PC-3 (cell line): ENCODE results near the gene TRIM66. TPM values are rescaled to one million over a fixed set of nuclear protein-coding genes. Genes with fewer than 3 reads are reported as not detected.

Experiments
- ATAC-seq: fragments of 200-7000 bp; cut with Tn5 transposase; 2 replicates; pipeline ENCODE4 v1.9.1; 2020; ENCODE audit warnings: mild to moderate bottlenecking, moderate library complexity
- BruUV-seq: library from RNA; stranded (reverse); fragments of 400-500 nt; replicated peaks from 2 replicates; lab custom pipeline; 2021; lab: Mats Ljungman, UMichigan
- CTCF ChIA-PET: fragments of 300-600 bp; sonication (Branson Sonifier 250); formaldehyde crosslinking; loops from one replicate; lab custom pipeline; 2022; ENCODE audit warnings: antibody characterized with exemption; lab: Charles Lee
- POLR2A ChIA-PET: fragments of 300-600 bp; sonication (Branson Sonifier 250); formaldehyde crosslinking; loops from one replicate; lab custom pipeline; 2022; ENCODE audit warnings: antibody characterized with exemption; ENCODE audit not compliant: unreplicated experiment; lab: Charles Lee
- DNase-seq: peaks from one replicate; pipeline ENCODE4 v3.0.0-alpha.2; 2015
- H2AFZ ChIP-seq: fragments of 300-600 bp; sonication (generic); 2 replicates; pipeline ENCODE4 v1.6.0; 2016; ENCODE audit warnings: antibody characterized with exemption, low read length
- H3F3A ChIP-seq: fragments of 300-600 bp; sonication (generic); one replicate; pipeline ENCODE4 v1.6.0; 2017; ENCODE audit warnings: antibody characterized with exemption, low read length, control low read depth, mild to moderate bottlenecking; ENCODE audit not compliant: unreplicated experiment
- H3K27ac ChIP-seq: fragments of 300-600 bp; sonication (generic); 2 replicates; pipeline ENCODE4 v1.5.1; 2016; ENCODE audit warnings: mild to moderate bottlenecking, low read length
- H3K27me3 ChIP-seq: fragments of 300-600 bp; sonication (generic); 2 replicates; pipeline ENCODE4 v1.6.1; 2016; ENCODE audit warnings: low read length, mixed read lengths
- H3K36me3 ChIP-seq: fragments of 300-600 bp; sonication (generic); 2 replicates; pipeline ENCODE4 v1.6.1; 2016; ENCODE audit warnings: low read depth, mixed run types, low read length, mixed read lengths
- H3K4me1 ChIP-seq: fragments of 300-600 bp; sonication (generic); 2 replicates; pipeline ENCODE4 v1.5.1; 2016; ENCODE audit warnings: low read length; ENCODE audit not compliant: insufficient read depth
- H3K4me2 ChIP-seq: fragments of 300-600 bp; sonication (generic); 2 replicates; pipeline ENCODE4 v1.6.0; 2016; ENCODE audit warnings: low read length
- H3K4me3 ChIP-seq: fragments of 300-600 bp; sonication (generic); 2 replicates; pipeline ENCODE4 v1.5.1; 2016; ENCODE audit warnings: mild to moderate bottlenecking, low read length, mixed read lengths
- H3K79me2 ChIP-seq: fragments of 300-600 bp; sonication (generic); 2 replicates; pipeline ENCODE4 v1.6.1; 2017; ENCODE audit warnings: low read length, mixed read lengths
- H3K9ac ChIP-seq: fragments of 300-600 bp; sonication (generic); 2 replicates; pipeline ENCODE4 v1.6.0; 2016; ENCODE audit warnings: mild to moderate bottlenecking, low read length
- H3K9me2 ChIP-seq: fragments of 300-600 bp; sonication (generic); replicated peaks from 2 replicates; pipeline ENCODE4 v1.6.1; 2016; ENCODE audit warnings: mixed run types, low read length, mixed read lengths
- H3K9me3 ChIP-seq: fragments of 300-600 bp; sonication (generic); 2 replicates; pipeline ENCODE4 v1.6.1; 2016; ENCODE audit warnings: low read length, mixed read lengths
- H4K20me1 ChIP-seq: fragments of 300-600 bp; sonication (generic); 2 replicates; pipeline ENCODE4 v1.6.1; 2016; ENCODE audit warnings: low read length, mixed read lengths
- CTCF ChIP-seq: fragments of 300-600 bp; sonication (generic); conservative IDR thresholded peaks from 2 replicates; pipeline ENCODE4 v1.5.1; 2017; ENCODE audit warnings: antibody characterized with exemption, low read depth, mild to moderate bottlenecking, low read length
- EZH2 ChIP-seq: fragments of 300-600 bp; sonication (generic); IDR thresholded peaks from one replicate; pipeline ENCODE4 v1.6.1; 2017; ENCODE audit warnings: antibody characterized with exemption, mild to moderate bottlenecking, low read length; ENCODE audit not compliant: unreplicated experiment
- EZH2phosphoT487 ChIP-seq: fragments of 300-600 bp; sonication (generic); IDR thresholded peaks from 2 replicates; pipeline ENCODE4 v1.6.1; 2018; ENCODE audit warnings: mild to moderate bottlenecking, antibody characterized with exemption, low read length, borderline replicate concordance
- intact Hi-C: fragments of 100-400 bp; cut with micrococcal nuclease; formaldehyde crosslinking; loops from 2 replicates; pipeline ENCODE4 v1.9.0; 2023
- total RNA-seq: library from RNA; depleted of rRNA; stranded (reverse); fragments of >200 nt; gene quantifications from 2 replicates; pipeline ENCODE4 v1.2.3, GENCODE V29; 2014

Gene TRIM66
- total RNA-seq, 1 experiment from 2014 or later: 5.5 TPM

DNA sequence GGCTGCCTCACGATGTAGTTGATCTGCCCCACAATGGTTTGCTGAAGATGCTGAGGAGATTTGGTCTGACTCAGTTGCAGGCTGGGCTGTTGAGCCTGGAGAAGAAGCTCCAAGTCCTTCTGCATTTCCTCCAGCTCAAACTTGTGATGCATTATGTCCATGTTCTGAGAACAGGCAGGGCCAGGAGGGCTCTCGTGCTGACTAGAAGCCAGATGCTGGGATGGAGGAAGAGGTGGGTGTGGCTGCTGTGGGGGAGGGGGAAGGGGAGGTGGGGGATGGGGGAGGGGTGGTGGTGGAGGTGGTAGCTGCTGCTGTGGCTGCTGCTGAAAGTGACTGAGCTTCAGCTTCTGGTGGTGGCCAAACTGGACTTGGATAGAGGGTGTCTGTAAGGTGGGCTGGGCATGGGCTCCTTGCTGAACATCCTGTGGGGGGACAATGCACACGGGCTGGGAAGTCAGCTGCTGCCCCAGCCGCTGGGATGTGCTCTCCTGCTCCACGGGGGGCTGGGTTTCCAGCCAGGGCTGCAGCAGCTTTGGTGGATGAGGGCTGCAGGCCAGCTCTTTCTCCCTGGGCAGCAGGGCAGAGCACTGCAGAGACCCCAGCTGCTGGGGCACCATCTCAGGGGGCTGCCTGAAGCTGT is 42.1 kb downstream of the TRIM66 start:
- Histone ChIP-seq H3K9ac (no peak overlapping the region), H3K9me2 (no peaks in the 10 kb centered on the region), H3K9me3 (no peaks in the 10 kb centered on the region), H3K4me2 (no peak overlapping the region), H3F3A (no peaks in the 10 kb centered on the region), H3K36me3 (peaks cover 14% of the 10 kb centered on the region), H3K27ac (no peak overlapping the region), H2AFZ (no peak overlapping the region), H3K27me3 (no peaks in the 10 kb centered on the region), H3K4me3 (no peak overlapping the region), H3K4me1 (no peaks in the 10 kb centered on the region), H4K20me1 (no peaks in the 10 kb centered on the region), H3K79me2 (no peaks in the 10 kb centered on the region)
- DNase-seq (no peak), ATAC-seq (no peak)
- ChIA-PET CTCF (no interaction called here), POLR2A (no interaction called here)
- intact Hi-C loops: no loop called here
- TF ChIP-seq EZH2phosphoT487 (no peak), EZH2 (no peak), CTCF (no peak)
- no TSS peak for BruUV-seq

DNA sequence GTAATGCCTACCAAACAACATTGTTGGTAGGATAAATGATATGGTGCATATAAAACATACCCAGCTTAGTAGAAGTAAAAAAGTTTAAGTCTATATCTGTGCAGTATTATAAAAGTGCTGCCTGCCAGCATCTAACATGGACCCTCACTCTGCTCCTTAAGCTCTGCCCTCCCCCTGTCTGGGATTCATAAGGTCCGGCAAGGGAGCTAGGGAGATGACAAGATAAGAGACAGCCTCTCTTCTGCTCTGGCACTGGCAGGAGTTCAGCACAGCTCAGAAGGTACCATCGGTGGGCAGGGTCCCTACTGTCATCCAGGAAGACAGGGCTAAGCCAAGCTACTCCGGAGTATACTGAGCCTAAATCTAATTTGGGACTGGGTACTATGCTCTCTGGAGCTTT is 42.8 kb downstream of the TRIM66 start:
- no TSS peak for BruUV-seq
- ChIA-PET CTCF (no interaction called here), POLR2A (no interaction called here)
- intact Hi-C loops: no loop called here
- Histone ChIP-seq H3K9ac (no peak overlapping the region), H3K9me2 (no peaks in the 10 kb centered on the region), H3K4me1 (no peaks in the 10 kb centered on the region), H3K27me3 (no peaks in the 10 kb centered on the region), H3K36me3 (peaks cover 9% of the 10 kb centered on the region), H3F3A (no peaks in the 10 kb centered on the region), H3K79me2 (no peaks in the 10 kb centered on the region), H3K9me3 (no peaks in the 10 kb centered on the region), H3K4me3 (no peak overlapping the region), H4K20me1 (no peaks in the 10 kb centered on the region), H3K27ac (no peak overlapping the region), H3K4me2 (no peak overlapping the region), H2AFZ (no peak overlapping the region)
- no peak for DNase-seq
- ATAC-seq: no peak
- no peak for TF ChIP-seq EZH2
- no peak for TF ChIP-seq EZH2phosphoT487
- no peak for TF ChIP-seq CTCF

DNA sequence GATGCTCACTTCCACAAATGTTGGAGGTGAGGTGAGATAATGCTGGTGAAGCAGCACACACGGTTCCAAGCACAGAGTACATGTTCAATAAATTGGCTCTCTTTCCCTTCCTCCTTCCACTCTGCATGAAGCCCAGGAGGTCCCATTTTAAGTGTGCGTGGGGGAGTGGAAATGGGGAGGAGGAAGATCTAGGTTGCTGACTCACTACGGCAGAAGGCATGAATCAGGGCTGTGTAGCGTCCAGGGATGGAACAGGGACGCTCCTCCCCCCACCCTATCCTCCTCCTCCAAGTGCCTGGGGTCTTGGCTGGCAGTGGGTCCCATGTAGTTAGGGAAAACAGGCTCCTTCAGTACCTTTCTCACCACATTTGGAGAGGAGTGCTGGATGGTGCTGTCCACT is 44.2 kb downstream of the TRIM66 start:
- DNase-seq (no peak), ATAC-seq (no peak)
- intact Hi-C loops: no loop called here
- peaks cover 5% of the 10 kb centered on the region for H3K36me3 ChIP-seq
- POLR2A ChIA-PET: no interaction called here
- H2AFZ ChIP-seq: no peak overlapping the region
- H3K4me1 ChIP-seq: no peaks in the 10 kb centered on the region
- H3K9me3 ChIP-seq: no peaks in the 10 kb centered on the region
- no peak overlapping the region for H3K27ac ChIP-seq
- TF ChIP-seq CTCF (no peak), EZH2phosphoT487 (no peak), EZH2 (no peak)
- no peak overlapping the region for H3K4me3 ChIP-seq
- H3K9ac ChIP-seq: no peak overlapping the region
- no peaks in the 10 kb centered on the region for H3K9me2 ChIP-seq
- CTCF ChIA-PET: no interaction called here
- H4K20me1 ChIP-seq: no peaks in the 10 kb centered on the region
- H3F3A ChIP-seq: no peaks in the 10 kb centered on the region
- no TSS peak for BruUV-seq
- no peaks in the 10 kb centered on the region for H3K27me3 ChIP-seq
- H3K79me2 ChIP-seq: no peaks in the 10 kb centered on the region
- H3K4me2 ChIP-seq: no peak overlapping the region
